Transverse colon (tissue), 3 donors: Measurements from ENCODE around the gene OR2V1.

Source experiments
- EP300 ChIP-seq: sonication (generic); formaldehyde crosslinking; IDR thresholded peaks from one replicate; pipeline ENCODE4 v1.6.1; 2017; ENCODE audit warnings: antibody characterized with exemption, low read depth
- POLR2A ChIP-seq: fragments of 450-650 bp; IDR thresholded peaks from one replicate; pipeline ENCODE4 v1.6.1; 2016; ENCODE audit warnings: antibody characterized with exemption, mild to moderate bottlenecking, moderate library complexity
- TF ChIP-seq, protein P1 (sequence below), 5 experiments: fragments of 200-600 bp in 3 of 5; fragments of 450-650 bp in 2 of 5; sonication (generic) in 3 of 5; IDR thresholded peaks; 1 replicate in 2 of 5; 2 replicates in 3 of 5; pipeline ENCODE4 v1.5.1; 2016 to 2017; ENCODE audit warnings: antibody characterized with exemption in 5 of 5, inconsistent platforms in 3 of 5, mild to moderate bottlenecking in 2 of 5, moderate library complexity in 1 of 5

- TF ChIP-seq, protein P1, sequence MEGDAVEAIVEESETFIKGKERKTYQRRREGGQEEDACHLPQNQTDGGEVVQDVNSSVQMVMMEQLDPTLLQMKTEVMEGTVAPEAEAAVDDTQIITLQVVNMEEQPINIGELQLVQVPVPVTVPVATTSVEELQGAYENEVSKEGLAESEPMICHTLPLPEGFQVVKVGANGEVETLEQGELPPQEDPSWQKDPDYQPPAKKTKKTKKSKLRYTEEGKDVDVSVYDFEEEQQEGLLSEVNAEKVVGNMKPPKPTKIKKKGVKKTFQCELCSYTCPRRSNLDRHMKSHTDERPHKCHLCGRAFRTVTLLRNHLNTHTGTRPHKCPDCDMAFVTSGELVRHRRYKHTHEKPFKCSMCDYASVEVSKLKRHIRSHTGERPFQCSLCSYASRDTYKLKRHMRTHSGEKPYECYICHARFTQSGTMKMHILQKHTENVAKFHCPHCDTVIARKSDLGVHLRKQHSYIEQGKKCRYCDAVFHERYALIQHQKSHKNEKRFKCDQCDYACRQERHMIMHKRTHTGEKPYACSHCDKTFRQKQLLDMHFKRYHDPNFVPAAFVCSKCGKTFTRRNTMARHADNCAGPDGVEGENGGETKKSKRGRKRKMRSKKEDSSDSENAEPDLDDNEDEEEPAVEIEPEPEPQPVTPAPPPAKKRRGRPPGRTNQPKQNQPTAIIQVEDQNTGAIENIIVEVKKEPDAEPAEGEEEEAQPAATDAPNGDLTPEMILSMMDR (IDR thresholded peaks at IDR 0.05): no peak
- no peak for TF ChIP-seq POLR2A
- TF ChIP-seq EP300: no peak
Measured at GRCh38 chr5:181145133-181145532, 14.2 kb upstream of the OR2V1 start.
